H9 (cell line): ENCODE measurements around the gene NKPD1. TPM values are rescaled to one million over a fixed set of nuclear protein-coding genes. Genes with fewer than 3 reads are reported as not detected.

Experiments used
- DNase-seq: peaks from one replicate; pipeline ENCODE4 v3.0.0-alpha.2; 2017
- H2AFZ ChIP-seq: one replicate; pipeline ENCODE4 v1.6.1; 2013; ENCODE audit warnings: mild to moderate bottlenecking, low read length, control low read depth, moderate library complexity
- H2AK5ac ChIP-seq: 2 replicates; pipeline ENCODE4 v1.6.1; 2013; ENCODE audit warnings: low read length, control low read depth, mixed read lengths; ENCODE audit not compliant: insufficient read length
- H2BK120ac ChIP-seq: one replicate; pipeline ENCODE4 v1.6.1; 2013; ENCODE audit warnings: low read depth, mild to moderate bottlenecking, low read length, control low read depth, inconsistent platforms; ENCODE audit not compliant: poor library complexity, severe bottlenecking
- H2BK12ac ChIP-seq: 2 replicates; pipeline ENCODE4 v1.6.1; 2013; ENCODE audit warnings: low read length, control low read depth, mixed read lengths, low read depth; ENCODE audit not compliant: insufficient read length
- H2BK15ac ChIP-seq: 2 replicates; pipeline ENCODE4 v1.6.1; 2013; ENCODE audit warnings: low read depth, low read length, control low read depth
- H2BK20ac ChIP-seq: one replicate; pipeline ENCODE4 v1.6.1; 2013; ENCODE audit warnings: low read depth, mild to moderate bottlenecking, low read length, control low read depth, inconsistent platforms; ENCODE audit not compliant: poor library complexity, severe bottlenecking
- H2BK5ac ChIP-seq: 2 replicates; pipeline ENCODE4 v1.6.1; 2013; ENCODE audit warnings: low read length, control low read depth, mixed read lengths; ENCODE audit not compliant: insufficient read length
- H3K14ac ChIP-seq: 2 replicates; pipeline ENCODE4 v1.6.1; 2013; ENCODE audit warnings: low read length, control low read depth; ENCODE audit not compliant: insufficient read depth
- H3K18ac ChIP-seq: 2 replicates; pipeline ENCODE4 v1.6.1; 2013; ENCODE audit warnings: low read depth, mild to moderate bottlenecking, mixed read lengths, low read length, control low read depth; ENCODE audit not compliant: insufficient read length
- H3K23ac ChIP-seq: 2 replicates; pipeline ENCODE4 v1.6.1; 2013; ENCODE audit warnings: low read length, control low read depth, mixed read lengths, low read depth; ENCODE audit not compliant: insufficient read length
- H3K23me2 ChIP-seq: 2 replicates; pipeline ENCODE4 v1.6.1; 2013; ENCODE audit warnings: low read depth, mild to moderate bottlenecking, mixed read lengths, low read length, control low read depth; ENCODE audit not compliant: insufficient read length, poor library complexity, severe bottlenecking
- H3K27ac ChIP-seq: 2 replicates; pipeline ENCODE4 v1.5.1; 2013; ENCODE audit warnings: low read length, control low read depth, mixed read lengths, low read depth; ENCODE audit not compliant: insufficient read length
- H3K27me3 ChIP-seq: 2 replicates; pipeline ENCODE4 v1.6.1; 2013; ENCODE audit warnings: low read length, control low read depth, inconsistent platforms; ENCODE audit not compliant: insufficient read depth
- H3K4ac ChIP-seq: 2 replicates; pipeline ENCODE4 v1.6.1; 2013; ENCODE audit warnings: low read depth, mild to moderate bottlenecking, control low read depth, inconsistent platforms, low read length, moderate library complexity
- H3K4me1 ChIP-seq: 2 replicates; pipeline ENCODE4 v1.6.1; 2013; ENCODE audit warnings: low read length, control low read depth, inconsistent platforms; ENCODE audit not compliant: insufficient read depth
- H3K4me2 ChIP-seq: 2 replicates; pipeline ENCODE4 v1.6.1; 2013; ENCODE audit warnings: low read length, control low read depth, mixed read lengths; ENCODE audit not compliant: insufficient read length, insufficient read depth
- H3K56ac ChIP-seq: 2 replicates; pipeline ENCODE4 v1.6.1; 2013; ENCODE audit warnings: low read depth, mild to moderate bottlenecking, mixed read lengths, low read length, control low read depth; ENCODE audit not compliant: insufficient read length
- H3K79me1 ChIP-seq: 2 replicates; pipeline ENCODE4 v1.6.1; 2013; ENCODE audit warnings: low read depth, mild to moderate bottlenecking, moderate library complexity, low read length, control low read depth, inconsistent platforms; ENCODE audit not compliant: insufficient read depth, poor library complexity, severe bottlenecking
- H3K79me2 ChIP-seq: 2 replicates; pipeline ENCODE4 v1.6.1; 2013; ENCODE audit warnings: low read length, control low read depth, inconsistent platforms; ENCODE audit not compliant: insufficient read depth
- H3K9ac ChIP-seq: 2 replicates; pipeline ENCODE4 v1.6.1; 2013; ENCODE audit warnings: low read length, control low read depth, mixed read lengths; ENCODE audit not compliant: insufficient read length; ENCODE audit errors: extremely low read depth
- H3K9me3 ChIP-seq: one replicate; pipeline ENCODE4 v1.6.1; 2013; ENCODE audit warnings: low read depth, low read length, inconsistent platforms; ENCODE audit not compliant: control insufficient read depth
- H3T11ph ChIP-seq: one replicate; pipeline ENCODE4 v1.6.1; 2013; ENCODE audit warnings: mild to moderate bottlenecking, low read length, control low read depth, inconsistent platforms
- H4K20me1 ChIP-seq: one replicate; pipeline ENCODE4 v1.6.1; 2013; ENCODE audit not compliant: control insufficient read depth, insufficient read length, insufficient read depth
- H4K5ac ChIP-seq: 2 replicates; pipeline ENCODE4 v1.6.1; 2013; ENCODE audit warnings: low read depth, mild to moderate bottlenecking, mixed read lengths, low read length, control low read depth; ENCODE audit not compliant: insufficient read length
- H4K8ac ChIP-seq: replicated peaks from 2 replicates; pipeline ENCODE4 v1.6.1; 2013; ENCODE audit warnings: low read length, control low read depth, mixed read lengths, low read depth; ENCODE audit not compliant: insufficient read length
- H4K91ac ChIP-seq: 2 replicates; pipeline ENCODE4 v1.6.1; 2013; ENCODE audit warnings: low read depth, mild to moderate bottlenecking, moderate library complexity, mixed read lengths, low read length, control low read depth; ENCODE audit not compliant: insufficient read length
- H3K27ac Mint-ChIP-seq, 3 experiments: 2 replicates in 2 of 3; 3 replicates in 1 of 3; pipeline ENCODE4 v1.8.0; 2020 to 2021; ENCODE audit warnings: mixed read lengths in 3 of 3, mild to moderate bottlenecking in 1 of 3, moderate library complexity in 1 of 3
- H3K27me3 Mint-ChIP-seq: 2 replicates; pipeline ENCODE4 v1.8.0; 2021; ENCODE audit warnings: low read depth, mild to moderate bottlenecking, moderate library complexity, mixed read lengths
- H3K36me3 Mint-ChIP-seq, 3 experiments: 2 replicates in 2 of 3; 3 replicates in 1 of 3; pipeline ENCODE4 v1.8.0; 2020 to 2021; ENCODE audit warnings: low read depth in 3 of 3, mixed read lengths in 3 of 3; ENCODE audit not compliant: insufficient read depth in 1 of 3
- H3K4me1 Mint-ChIP-seq, 2 experiments: 2 replicates each; pipeline ENCODE4 v1.8.0; 2020; ENCODE audit warnings: mixed read lengths in 2 of 2
- H3K4me3 Mint-ChIP-seq, 2 experiments: 2 replicates in 1 of 2; 3 replicates in 1 of 2; pipeline ENCODE4 v1.8.0; 2020 to 2021; ENCODE audit warnings: mild to moderate bottlenecking in 2 of 2, mixed read lengths in 2 of 2, moderate library complexity in 1 of 2
- H3K9me3 Mint-ChIP-seq, 2 experiments: 2 replicates in 1 of 2; 3 replicates in 1 of 2; pipeline ENCODE4 v1.8.0; 2020; ENCODE audit warnings: mild to moderate bottlenecking in 2 of 2, mixed read lengths in 2 of 2, moderate library complexity in 1 of 2
- WGBS: extraction: QIAGEN DNeasy Blood & Tissue Kit; methylation state at CpG from one replicate; pipeline ENCODE4 v1.1.7; 2013; ENCODE audit warnings: missing lambda C conversion rate, low lambda C conversion rate, mixed read lengths; ENCODE audit not compliant: insufficient read length; ENCODE audit errors: extremely low coverage; 5-methylcytosine and 5-hydroxymethylcytosine counted together
- total RNA-seq: library from RNA; stranded (reverse); gene quantifications from 2 replicates; pipeline ENCODE4 v1.2.1, GENCODE V29; 2021
- TF ChIP-seq, protein P1 (sequence below): fragments of 200-600 bp; sonication (generic); conservative IDR thresholded peaks from 3 replicates; pipeline ENCODE4 v1.8.0; 2021; ENCODE audit warnings: antibody characterized with exemption, mild to moderate bottlenecking

Gene NKPD1
- total RNA-seq, 1 experiment from 2014 or later = 0.17 TPM

- Histone ChIP-seq H3K4ac (no peak overlapping the region), H4K20me1 (no peaks in the 10 kb centered on the region), H3K23ac (no peak overlapping the region), H3K9me3 (no peaks in the 10 kb centered on the region), H2BK5ac (no peak overlapping the region), H2BK20ac (no peak overlapping the region), H4K91ac (no peak overlapping the region), H3K23me2 (peaks cover 4% of the 10 kb centered on the region), H3K18ac (no peak overlapping the region), H2BK15ac (no peak overlapping the region), H3K9ac (no peak overlapping the region), H3K79me1 (peaks cover 6% of the 10 kb centered on the region), H2BK12ac (no peak overlapping the region), H2BK120ac (no peak overlapping the region), H3K27me3 (no peaks in the 10 kb centered on the region), H3K14ac (no peak overlapping the region), H4K8ac (no peak overlapping the region), H4K5ac (no peak overlapping the region), H2AFZ (no peak overlapping the region), H3K4me1 (no peaks in the 10 kb centered on the region; the same call in 1 of the 2 replicates), H3K27ac (no peak overlapping the region), H3K4me2 (no peak overlapping the region), H2AK5ac (no peak overlapping the region), H3T11ph (no peak overlapping the region), H3K79me2 (no peaks in the 10 kb centered on the region; the same call in 1 of the 2 replicates), H3K56ac (no peak overlapping the region)
- no peak for DNase-seq
- Mint-ChIP-seq H3K4me1 (peaks cover 20 to 27% of the 10 kb centered on the region in 2 experiments), H3K36me3 (no peaks in the 10 kb centered on the region; a peak in 2 of 7 replicates), H3K27ac (0 out of 7 replicates have a peak overlapping the region, but pooled peaks of 1 of the 3 experiments have one; percentile 47), H3K4me3 (no peak overlapping the region), H3K9me3 (no peaks in the 10 kb centered on the region), H3K27me3 (no peaks in the 10 kb centered on the region)
- no CpG with 5 or more reads among the region's 5 CpGs for whole genome bisulfite sequencing
- TF ChIP-seq, protein P1, sequence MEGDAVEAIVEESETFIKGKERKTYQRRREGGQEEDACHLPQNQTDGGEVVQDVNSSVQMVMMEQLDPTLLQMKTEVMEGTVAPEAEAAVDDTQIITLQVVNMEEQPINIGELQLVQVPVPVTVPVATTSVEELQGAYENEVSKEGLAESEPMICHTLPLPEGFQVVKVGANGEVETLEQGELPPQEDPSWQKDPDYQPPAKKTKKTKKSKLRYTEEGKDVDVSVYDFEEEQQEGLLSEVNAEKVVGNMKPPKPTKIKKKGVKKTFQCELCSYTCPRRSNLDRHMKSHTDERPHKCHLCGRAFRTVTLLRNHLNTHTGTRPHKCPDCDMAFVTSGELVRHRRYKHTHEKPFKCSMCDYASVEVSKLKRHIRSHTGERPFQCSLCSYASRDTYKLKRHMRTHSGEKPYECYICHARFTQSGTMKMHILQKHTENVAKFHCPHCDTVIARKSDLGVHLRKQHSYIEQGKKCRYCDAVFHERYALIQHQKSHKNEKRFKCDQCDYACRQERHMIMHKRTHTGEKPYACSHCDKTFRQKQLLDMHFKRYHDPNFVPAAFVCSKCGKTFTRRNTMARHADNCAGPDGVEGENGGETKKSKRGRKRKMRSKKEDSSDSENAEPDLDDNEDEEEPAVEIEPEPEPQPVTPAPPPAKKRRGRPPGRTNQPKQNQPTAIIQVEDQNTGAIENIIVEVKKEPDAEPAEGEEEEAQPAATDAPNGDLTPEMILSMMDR = no peak
Observed at GRCh38 chr19:45128806-45129205, 32.0 kb downstream of the NKPD1 start.
